ENCODE results near the gene BDKRB2.

Gene BDKRB2

GRCh38 chr14:96180043-96180874 is 24.4 kb upstream of the BDKRB2 start:
- Histone ChIP-seq H3K36me3 (no peaks in the 10 kb centered on the region), H3K4me1 (no peaks in the 10 kb centered on the region), H3K27me3 (no peaks in the 10 kb centered on the region), H3K9me3 (no peaks in the 10 kb centered on the region), H3K4me3 (ENCODE audit: low read depth, low read length) (no peak overlapping the region)
- no peak for TF ChIP-seq CTCF (IDR thresholded peaks at IDR 0.05; ENCODE audit: low read depth, low read length)
- DNase-seq: no peak

GRCh38 chr14:96181186-96182056 is 23.2 kb upstream of the BDKRB2 start:
- no peak for DNase-seq
- Histone ChIP-seq H3K4me3 (ENCODE audit: low read depth, low read length) (no peak overlapping the region), H3K4me1 (no peaks in the 10 kb centered on the region), H3K36me3 (no peaks in the 10 kb centered on the region), H3K27me3 (no peaks in the 10 kb centered on the region), H3K9me3 (no peaks in the 10 kb centered on the region)
- no peak for TF ChIP-seq CTCF (IDR thresholded peaks at IDR 0.05; ENCODE audit: low read depth, low read length)

GRCh38 chr14:96182546-96182945 is 22.1 kb upstream of the BDKRB2 start:
- no peak for TF ChIP-seq CTCF (IDR thresholded peaks at IDR 0.05; ENCODE audit: low read depth, low read length)
- DNase-seq: no peak

GRCh38 chr14:96184737-96185136 is 19.9 kb upstream of the BDKRB2 start:
- H3K4me1 ChIP-seq: no peaks in the 10 kb centered on the region; the same call in 1 of the 2 replicates
- no peaks in the 10 kb centered on the region for H3K27me3 ChIP-seq
- no peaks in the 10 kb centered on the region for H3K36me3 ChIP-seq
- no peaks in the 10 kb centered on the region for H3K9me3 ChIP-seq
- no peak overlapping the region for H3K4me3 ChIP-seq (ENCODE audit: low read depth, low read length)
- no peak for DNase-seq
- TF ChIP-seq CTCF (IDR thresholded peaks at IDR 0.05; ENCODE audit: low read depth, low read length): no peak

More at GRCh38 chr14:96182546-96182945, 22.1 kb upstream of the BDKRB2 start:
- Histone ChIP-seq H3K27me3 (no peaks in the 10 kb centered on the region), H3K36me3 (no peaks in the 10 kb centered on the region), H3K4me1 (no peaks in the 10 kb centered on the region; the same call in 1 of the 2 replicates), H3K9me3 (no peaks in the 10 kb centered on the region), H3K4me3 (ENCODE audit: low read depth, low read length) (no peak overlapping the region)

GRCh38 chr14:96187216-96188031 is 17.2 kb upstream of the BDKRB2 start:
- Histone ChIP-seq H3K4me1 (no peaks in the 10 kb centered on the region; the same call in 1 of the 2 replicates), H3K36me3 (no peaks in the 10 kb centered on the region), H3K4me3 (ENCODE audit: low read depth, low read length) (no peak overlapping the region), H3K9me3 (no peaks in the 10 kb centered on the region), H3K27me3 (no peaks in the 10 kb centered on the region)
- DNase-seq: peak; percentile 42
- TF ChIP-seq CTCF (IDR thresholded peaks at IDR 0.05; ENCODE audit: low read depth, low read length): no peak
